ACHN (cell line): ENCODE results near the gene GALNTL6.
A peak's percentile ranks its signal among the peaks of the same experiment; 100 is the strongest.
"Not testable (repeated sequence)": the region's sequence is repeated elsewhere in the genome, so short reads cannot be mapped to it uniquely, and the experiment has no call there.

ENCODE experiments used
- DNase-seq: peaks from one replicate; pipeline ENCODE4 v3.0.0-alpha.2; 2015
- in situ Hi-C: cut with HindIII; loops from 2 replicates; pipeline ENCODE4 v1.10.0; 2017; ENCODE audit warnings: low sequenced_read_pairs, low pct_ligation_motif_present, low pct_unique_long_range_greater_than_20kb

Gene GALNTL6

GRCh38 chr4:172881645-172882044 is 1068.4 kb downstream of the GALNTL6 start:
- in situ Hi-C loops, result no loop called here
- no peak for DNase-seq

- DNase-seq, in situ Hi-C loops: not testable (repeated sequence)
Observed at GRCh38 chr4:172887358-172887757, 1074.2 kb downstream of the GALNTL6 start.

GRCh38 chr4:172887959-172888358 is 1074.8 kb downstream of the GALNTL6 start:
- no peak for DNase-seq
- in situ Hi-C loops, result no loop called here

GRCh38 chr4:172892300-172892699 is 1079.1 kb downstream of the GALNTL6 start:
- peak; percentile 26 for DNase-seq
- in situ Hi-C loops, result no loop called here

- DNase-seq, result no peak
- in situ Hi-C loops, result no loop called here
Observed at GRCh38 chr4:172895699-172896098, 1082.5 kb downstream of the GALNTL6 start.

- in situ Hi-C loops, result no loop called here
- DNase-seq, result no peak
Observed at GRCh38 chr4:172897046-172897445, 1083.8 kb downstream of the GALNTL6 start.

- in situ Hi-C loops, result no loop called here
- no peak for DNase-seq
Observed at GRCh38 chr4:172898715-172899114, 1085.5 kb downstream of the GALNTL6 start.

GRCh38 chr4:172899861-172900260 is 1086.7 kb downstream of the GALNTL6 start:
- in situ Hi-C loops, result no loop called here
- DNase-seq, result no peak

GRCh38 chr4:172900900-172901299 is 1087.7 kb downstream of the GALNTL6 start:
- in situ Hi-C loops, result no loop called here

GRCh38 chr4:172912468-172912867 is 1099.3 kb downstream of the GALNTL6 start:
- in situ Hi-C loops, DNase-seq: not testable (repeated sequence)

More at GRCh38 chr4:172900900-172901299, 1087.7 kb downstream of the GALNTL6 start:
- no peak for DNase-seq

GRCh38 chr4:172917403-172917802 is 1104.2 kb downstream of the GALNTL6 start:
- in situ Hi-C loops, DNase-seq: not testable (repeated sequence)

GRCh38 chr4:172919269-172919668 is 1106.1 kb downstream of the GALNTL6 start:
- no peak for DNase-seq
- in situ Hi-C loops, result no loop called here

GRCh38 chr4:172927096-172927814 is 1114.1 kb downstream of the GALNTL6 start:
- in situ Hi-C loops, result no loop called here
- DNase-seq, result no peak

GRCh38 chr4:172928347-172928746 is 1115.1 kb downstream of the GALNTL6 start:
- no peak for DNase-seq
- in situ Hi-C loops, result no loop called here

- no peak for DNase-seq
- in situ Hi-C loops, result no loop called here
Observed at GRCh38 chr4:172938072-172938829, 1125.0 kb downstream of the GALNTL6 start.

- DNase-seq, result no peak
- in situ Hi-C loops, result no loop called here
Observed at GRCh38 chr4:172938870-172939269, 1125.7 kb downstream of the GALNTL6 start.

- DNase-seq, result no peak
- in situ Hi-C loops, result no loop called here
Observed at GRCh38 chr4:172942840-172943239, 1129.6 kb downstream of the GALNTL6 start.

GRCh38 chr4:172945611-172946010 is 1132.4 kb downstream of the GALNTL6 start:
- in situ Hi-C loops, result no loop called here
- no peak for DNase-seq

GRCh38 chr4:172946503-172946902 is 1133.3 kb downstream of the GALNTL6 start:
- in situ Hi-C loops, result no loop called here
- DNase-seq, result no peak

- no peak for DNase-seq
- in situ Hi-C loops, result no loop called here
Observed at GRCh38 chr4:172947594-172947993, 1134.4 kb downstream of the GALNTL6 start.
